Measurements from ENCODE around the gene FSTL3.
"Not testable (repeated sequence)": the region's sequence is repeated elsewhere in the genome, so short reads cannot be mapped to it uniquely, and the experiment has no call there.

Gene FSTL3

DNA sequence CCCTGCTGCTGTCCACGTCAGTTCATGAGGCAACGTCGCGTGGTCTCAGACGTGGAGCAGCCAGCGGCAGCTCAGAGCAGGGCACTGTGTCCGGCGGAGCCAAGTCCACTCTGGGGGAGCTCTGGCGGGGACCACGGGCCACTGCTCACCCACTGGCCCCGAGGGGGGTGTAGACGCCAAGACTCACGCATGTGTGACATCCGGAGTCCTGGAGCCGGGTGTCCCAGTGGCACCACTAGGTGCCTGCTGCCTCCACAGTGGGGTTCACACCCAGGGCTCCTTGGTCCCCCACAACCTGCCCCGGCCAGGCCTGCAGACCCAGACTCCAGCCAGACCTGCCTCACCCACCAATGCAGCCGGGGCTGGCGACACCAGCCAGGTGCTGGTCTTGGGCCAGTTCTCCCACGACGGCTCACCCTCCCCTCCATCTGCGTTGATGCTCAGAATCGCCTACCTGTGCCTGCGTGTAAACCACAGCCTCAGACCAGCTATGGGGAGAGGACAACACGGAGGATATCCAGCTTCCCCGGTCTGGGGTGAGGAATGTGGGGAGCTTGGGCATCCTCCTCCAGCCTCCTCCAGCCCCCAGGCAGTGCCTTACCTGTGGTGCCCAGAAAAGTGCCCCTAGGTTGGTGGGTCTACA is 6.6 kb downstream of the FSTL3 start:
- no peak for DNase-seq (ENCODE audit: low spot score)

- DNase-seq (ENCODE audit: low spot score) = no peak
These were observed 9.3 kb downstream of the FSTL3 start for GRCh38 chr19:685454-685931.

GRCh38 chr19:686589-687297 is 10.6 kb downstream of the FSTL3 start:
- no peak for DNase-seq (ENCODE audit: low spot score)

DNA sequence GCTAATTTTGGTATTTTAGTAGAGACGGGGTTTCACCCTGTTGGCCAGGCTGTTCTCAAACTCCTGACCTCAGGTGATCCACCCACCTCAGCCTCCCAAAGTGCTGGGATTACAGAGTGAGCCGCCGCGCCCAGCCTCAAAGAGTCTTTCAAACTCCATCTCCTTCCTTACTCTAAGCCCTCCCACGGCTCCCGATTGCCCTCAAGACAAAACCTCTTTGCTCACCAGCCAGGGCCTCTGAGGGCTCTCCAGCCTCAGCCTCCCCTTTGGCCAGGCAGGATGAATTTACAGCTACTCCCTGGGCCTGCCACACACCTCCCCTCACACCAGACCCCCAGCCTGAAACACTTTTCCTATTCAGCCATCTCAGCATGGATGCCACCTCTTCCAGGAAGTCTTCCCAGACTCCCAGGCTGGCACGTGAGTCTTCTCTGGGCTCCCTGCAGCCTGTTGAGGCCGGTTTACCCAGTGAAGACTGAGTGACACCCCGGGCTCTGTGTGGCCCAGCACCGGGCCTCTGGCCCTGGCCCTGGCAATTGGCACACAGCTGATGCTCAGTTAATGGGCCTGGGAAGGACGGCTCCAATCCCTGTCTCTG is 11.5 kb downstream of the FSTL3 start:
- DNase-seq (ENCODE audit: low spot score) = no peak

GRCh38 chr19:688214-688613 is 12.0 kb downstream of the FSTL3 start:
- peak; percentile 68 for DNase-seq (ENCODE audit: low spot score)

GRCh38 chr19:688992-689391 is 12.8 kb downstream of the FSTL3 start:
- DNase-seq (ENCODE audit: low spot score) = no peak

DNA sequence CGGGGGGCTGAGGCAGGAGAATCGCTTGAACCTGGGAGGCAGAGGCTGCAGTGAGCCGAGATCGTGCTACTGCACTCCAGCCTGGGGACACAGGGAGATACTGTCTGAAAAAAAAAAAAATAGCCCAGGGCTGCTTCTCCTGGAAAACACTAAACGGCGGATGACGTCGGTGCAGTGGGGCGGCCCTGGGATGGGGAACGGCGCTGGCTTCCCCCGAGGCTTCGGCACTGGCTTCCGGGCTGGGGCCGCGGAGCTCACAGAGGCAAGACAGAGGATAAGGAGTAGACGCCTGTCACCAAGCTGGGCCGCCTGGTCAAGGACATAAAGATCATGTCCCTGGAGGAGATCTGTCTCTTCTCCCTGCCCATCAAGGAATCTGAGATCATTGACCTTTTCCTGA is 14.0 kb downstream of the FSTL3 start:
- no peak for DNase-seq (ENCODE audit: low spot score)

DNA sequence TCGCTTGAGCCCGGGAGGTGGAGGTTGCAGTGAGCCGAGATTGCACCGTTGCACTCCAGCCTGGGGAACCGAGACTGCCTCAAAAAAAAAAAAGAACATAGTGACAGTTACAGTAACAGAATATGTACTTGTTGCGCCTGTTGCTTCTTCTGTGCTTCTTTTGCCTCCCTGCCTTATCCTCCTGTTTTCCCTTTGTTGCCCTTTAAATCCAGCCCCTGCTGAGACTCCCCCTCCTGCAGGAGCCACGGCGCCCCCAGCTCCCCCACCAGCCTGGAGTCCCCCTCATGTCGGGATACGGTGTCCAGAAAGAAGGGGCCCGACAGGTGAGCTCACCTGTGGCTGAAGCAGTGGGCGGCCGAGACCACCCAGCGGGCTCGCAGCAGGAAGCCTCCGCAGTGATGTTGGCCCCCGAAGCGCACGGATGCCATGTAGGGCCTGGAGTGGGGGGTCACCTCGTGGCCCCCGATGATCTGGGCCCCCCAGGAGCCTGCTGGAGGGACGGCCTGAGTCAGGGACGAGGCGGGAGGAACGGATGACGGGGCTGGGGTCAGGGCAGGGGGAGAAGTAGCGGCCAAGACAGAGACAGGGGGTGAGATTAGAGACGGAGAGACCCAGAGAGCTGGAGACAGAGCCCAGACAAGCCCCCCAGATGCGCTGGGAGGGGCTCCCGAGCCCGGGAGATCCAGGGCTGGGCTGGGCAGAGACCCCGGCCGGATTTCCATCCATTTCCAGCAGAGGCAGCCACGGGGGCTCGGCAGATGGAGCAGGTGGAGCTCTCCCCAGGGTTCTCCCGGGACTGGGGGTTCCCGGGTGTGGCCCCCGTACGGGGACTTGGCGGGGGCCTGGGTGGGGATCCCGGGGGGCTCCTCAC is 18.5 kb downstream of the FSTL3 start:
- no peak for DNase-seq (ENCODE audit: low spot score)

DNA sequence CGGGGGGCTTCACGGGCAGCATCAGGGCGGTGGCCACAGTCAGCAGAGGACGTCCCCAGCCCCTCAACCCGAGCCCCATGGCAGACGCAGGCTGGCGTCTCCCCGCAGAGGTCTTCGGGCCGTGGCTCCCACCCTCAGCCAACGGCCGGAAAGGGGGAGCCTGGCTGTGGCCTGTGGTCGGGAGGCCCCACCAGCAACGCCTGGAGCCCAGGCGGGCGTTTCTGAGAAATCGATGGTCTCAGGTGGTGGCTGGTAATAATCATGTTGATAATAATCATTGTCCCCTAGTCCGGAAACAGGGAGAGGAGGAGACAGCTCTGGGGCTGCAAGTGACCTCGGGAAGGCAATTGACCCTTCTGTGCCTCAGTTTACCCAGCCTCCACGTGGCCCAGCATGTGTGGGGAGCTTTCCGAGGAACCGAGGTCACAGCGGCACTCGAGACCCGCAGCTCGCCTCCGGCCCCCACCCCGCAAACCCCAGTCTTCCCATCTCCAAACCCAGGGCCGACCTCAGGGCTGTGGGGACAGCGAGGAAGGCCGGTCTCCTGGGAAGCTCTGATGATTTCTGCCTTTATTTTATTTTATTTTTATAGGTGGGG is 19.3 kb downstream of the FSTL3 start, which contains the start of gene PRSS57:
PRSS57 (minus strand) TSS at position 101 of the 598 bp plus-strand sequence; CDS start at position 79, 22 bp downstream.
- DNase-seq (ENCODE audit: low spot score) = no peak

DNA sequence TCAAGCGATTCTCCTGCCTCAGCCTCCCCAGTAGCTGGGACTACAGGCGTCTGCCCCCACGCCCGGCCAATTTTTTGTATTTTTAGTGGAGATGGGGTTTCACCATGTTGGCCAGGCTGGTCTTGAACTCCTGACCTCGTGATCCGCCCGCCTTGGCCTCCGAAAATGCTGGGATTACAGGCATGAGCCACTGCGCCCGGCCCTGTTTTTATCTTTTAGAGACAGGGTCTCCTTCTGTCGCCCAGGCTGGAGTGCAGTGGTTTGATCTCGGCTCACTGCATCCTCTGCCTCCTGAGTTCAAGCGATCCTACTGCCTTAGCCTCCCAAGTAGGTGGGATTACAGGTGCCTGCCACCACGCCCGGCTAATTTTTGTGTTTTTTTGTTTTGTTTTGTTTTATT is 22.3 kb downstream of the FSTL3 start:
- DNase-seq (ENCODE audit: low spot score) = not testable (repeated sequence)

DNA sequence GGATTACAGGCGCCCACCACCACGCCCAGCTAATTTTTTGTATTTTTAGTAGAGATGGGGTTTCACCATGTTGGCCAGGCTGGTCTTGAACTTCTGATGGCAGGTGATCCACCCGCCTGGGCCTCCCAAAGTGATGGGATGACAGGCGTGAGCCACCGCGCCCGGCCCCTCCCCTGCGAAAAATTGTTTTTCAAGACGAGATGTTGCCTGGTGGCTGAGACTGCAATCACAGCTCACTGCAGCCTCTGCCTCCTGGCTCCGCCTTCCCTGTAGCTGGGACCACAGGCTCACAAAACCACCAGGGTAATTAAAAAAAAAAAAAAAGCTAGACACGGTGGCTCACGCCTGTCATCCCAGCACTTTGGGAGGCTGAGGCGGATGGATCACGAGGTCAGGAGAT is 23.7 kb downstream of the FSTL3 start:
- not testable (repeated sequence) for DNase-seq (ENCODE audit: low spot score)

DNA sequence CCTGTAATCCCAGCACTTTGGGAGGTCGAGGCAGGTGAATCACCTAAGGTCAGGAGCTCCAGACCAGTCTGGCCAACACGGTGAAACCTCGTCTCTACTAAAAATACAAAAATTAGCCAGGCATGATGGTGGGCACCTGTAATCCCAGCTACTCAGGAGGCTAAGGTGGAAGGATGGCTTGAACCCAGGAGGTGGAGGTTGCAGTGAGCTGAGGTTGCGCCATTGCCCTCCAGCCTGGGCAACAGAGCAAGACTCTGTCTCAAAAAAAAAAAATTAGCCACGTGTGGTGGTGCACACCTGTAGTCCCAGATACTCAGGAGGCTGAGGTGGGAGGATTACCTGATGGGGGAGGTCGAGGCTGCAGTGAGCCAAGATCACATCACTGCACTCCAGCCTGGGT is 26.7 kb downstream of the FSTL3 start:
- DNase-seq (ENCODE audit: low spot score) = not testable (repeated sequence)

GRCh38 chr19:703329-703650 is 27.1 kb downstream of the FSTL3 start:
- no peak for DNase-seq (ENCODE audit: low spot score)

DNA sequence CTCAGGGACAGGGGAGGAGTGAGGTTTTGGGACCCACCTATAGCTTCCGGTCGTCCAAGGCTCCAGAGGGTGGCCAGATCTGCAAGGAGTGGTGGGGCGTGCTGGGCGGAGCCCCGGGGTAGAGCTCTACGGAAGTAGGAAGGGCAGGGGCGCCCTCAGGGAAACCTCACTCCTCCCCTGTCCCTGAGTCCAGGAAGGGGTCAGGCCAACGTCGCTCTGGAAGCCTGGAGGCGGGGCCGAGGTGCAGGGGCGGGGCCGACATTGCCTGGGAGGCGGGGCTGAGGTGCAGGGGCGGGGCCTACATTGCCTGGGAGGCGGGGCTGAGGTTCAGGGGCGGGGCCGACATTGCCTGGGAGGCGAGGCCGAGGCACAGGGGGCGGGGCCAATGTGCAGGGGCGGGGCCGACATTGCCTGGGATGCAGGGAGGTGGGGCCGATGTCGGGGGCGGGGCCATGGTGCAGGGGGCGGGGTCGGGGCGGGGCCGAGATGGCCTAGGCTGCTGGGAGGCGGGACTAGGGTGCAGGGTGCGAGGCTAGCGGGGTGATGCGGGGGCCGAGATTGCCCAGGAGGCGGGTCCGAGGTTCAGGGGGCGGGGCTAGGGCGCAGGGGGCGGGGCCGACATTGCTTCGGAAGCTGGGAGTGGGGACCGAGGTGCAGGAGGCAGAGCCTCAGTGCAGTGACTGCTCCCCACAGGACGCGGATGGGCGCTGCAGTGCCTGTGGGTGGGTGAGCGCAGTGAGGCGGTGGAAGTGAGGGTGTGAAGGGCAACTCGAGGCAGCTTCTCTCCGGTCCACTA is 27.7 kb downstream of the FSTL3 start:
- peak; percentile 71 for DNase-seq (ENCODE audit: low spot score)

DNA sequence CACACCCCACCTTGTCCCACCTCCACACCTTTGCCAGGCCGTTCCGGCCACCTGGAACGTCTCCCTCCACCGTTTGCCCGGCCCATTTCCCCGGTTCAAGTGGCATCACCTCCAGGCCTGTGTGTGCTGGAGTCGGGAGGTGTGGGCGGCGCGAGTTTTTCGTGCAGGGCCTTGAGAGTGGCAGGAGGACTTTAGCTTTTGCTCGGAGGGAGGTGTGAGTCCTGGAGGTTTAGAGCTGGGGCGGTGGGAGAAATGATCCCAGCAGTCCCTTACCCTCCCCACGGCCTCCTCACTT is 28.2 kb downstream of the FSTL3 start:
- DNase-seq (ENCODE audit: low spot score) = no peak

GRCh38 chr19:708154-709143 is 32.3 kb downstream of the FSTL3 start, which contains the start of gene PALM:
PALM (plus strand) TSS chr19:708935; CDS start chr19:709147, 212 bp downstream.
- peak; percentile 65 for DNase-seq (ENCODE audit: low spot score)

DNA sequence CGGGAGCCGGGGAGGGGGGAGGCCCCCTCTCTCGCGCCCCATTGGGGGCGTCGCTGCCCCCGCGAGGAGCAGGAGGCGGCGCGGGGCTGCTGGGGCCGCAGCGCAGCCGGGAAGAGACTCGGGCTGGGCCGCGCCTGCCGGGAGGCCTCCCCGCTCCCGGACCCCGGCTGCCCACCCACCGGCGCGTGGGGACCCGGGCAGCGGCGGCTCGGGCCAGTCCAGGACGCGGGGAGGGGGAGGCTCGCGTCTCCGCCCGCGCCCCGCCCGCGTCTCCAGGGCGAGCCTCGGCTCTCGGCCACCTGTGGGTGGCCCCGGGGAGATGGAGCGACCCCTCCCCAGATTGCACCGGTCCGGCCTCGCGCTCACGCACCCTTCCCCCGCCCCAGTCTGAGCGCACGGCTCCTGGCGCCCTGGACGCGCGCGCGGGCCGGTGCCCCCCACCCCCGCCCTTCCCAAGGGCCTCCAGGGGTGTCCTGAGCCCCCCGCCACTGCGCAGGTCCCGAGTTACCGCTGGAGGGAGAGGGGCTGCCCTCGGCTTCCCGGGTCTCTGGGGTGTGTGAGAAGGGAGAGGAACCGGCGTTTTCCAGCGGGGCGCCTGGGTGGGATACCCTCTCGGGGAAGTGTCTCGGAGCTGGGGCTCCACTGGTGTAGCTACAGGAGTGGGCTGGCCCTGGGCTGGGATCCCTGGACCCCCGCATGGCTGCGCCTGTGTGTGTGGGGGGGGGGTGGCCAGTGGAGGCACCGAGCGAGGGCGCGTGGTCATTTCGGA is 33.2 kb downstream of the FSTL3 start:
- no peak for DNase-seq (ENCODE audit: low spot score)

- peak; percentile 61 for DNase-seq (ENCODE audit: low spot score)
These were observed 33.9 kb downstream of the FSTL3 start for GRCh38 chr19:709965-710571.

DNA sequence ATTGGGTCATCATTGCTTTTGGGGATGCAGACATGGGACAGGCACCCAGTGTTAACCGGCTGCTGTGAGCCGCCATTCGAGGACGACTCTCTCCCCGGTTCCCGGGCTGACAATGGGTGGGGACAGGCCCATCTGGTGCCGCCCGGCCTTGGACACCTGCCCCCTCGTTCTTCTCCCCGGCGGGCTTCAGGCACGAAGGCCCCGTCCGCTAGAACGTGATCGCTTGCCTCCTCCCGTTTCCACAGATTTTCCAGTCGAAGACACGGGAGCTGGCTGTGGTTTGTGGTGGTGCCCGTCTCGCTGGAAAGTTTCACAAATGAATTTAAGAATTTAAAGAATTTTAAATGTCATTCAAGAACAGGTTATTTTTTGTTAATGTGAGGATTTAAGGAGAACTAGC is 34.6 kb downstream of the FSTL3 start:
- peak; percentile 47 for DNase-seq (ENCODE audit: low spot score)

All from GM03348 (cell line).